ENCODE data around the gene ACER3. TPM values are rescaled to one million over a fixed set of nuclear protein-coding genes. Genes with fewer than 3 reads are reported as not detected.
"Not testable (repeated sequence)": the region's sequence is repeated elsewhere in the genome, so short reads cannot be mapped to it uniquely, and the experiment has no call there.

The ACER3 gene
- total RNA-seq, 1 donor: 15.3 TPM

GRCh38 chr11:76823481-76824028 lies 37.2 kb upstream of the ACER3 start:
- peak; percentile 89 for DNase-seq (ENCODE audit: low read depth)

GRCh38 chr11:76824083-76824939 lies 36.4 kb upstream of the ACER3 start:
- DNase-seq (ENCODE audit: low read depth): peak; percentile 53
- TF ChIP-seq CTCF (IDR thresholded peaks at IDR 0.05; ENCODE audit: insufficient read depth, low read length): no peak

More at GRCh38 chr11:76823481-76824028, 37.2 kb upstream of the ACER3 start:
- H3K4me3 ChIP-seq (ENCODE audit: low read depth, low read length): peak overlapping the region; percentile 40
- no peak for TF ChIP-seq CTCF (IDR thresholded peaks at IDR 0.05; ENCODE audit: insufficient read depth, low read length)

GRCh38 chr11:76824980-76825725 lies 35.6 kb upstream of the ACER3 start:
- no peak overlapping the region for H3K4me3 ChIP-seq (ENCODE audit: low read depth, low read length)
- peak; percentile 70 for DNase-seq (ENCODE audit: low read depth)
- TF ChIP-seq CTCF (IDR thresholded peaks at IDR 0.05; ENCODE audit: insufficient read depth, low read length): no peak

More at GRCh38 chr11:76824083-76824939, 36.4 kb upstream of the ACER3 start:
- H3K4me3 ChIP-seq (ENCODE audit: low read depth, low read length): no peak overlapping the region

- no peak for DNase-seq (ENCODE audit: low read depth)
- H3K4me3 ChIP-seq (ENCODE audit: low read depth, low read length): no peak overlapping the region
- TF ChIP-seq CTCF (IDR thresholded peaks at IDR 0.05; ENCODE audit: insufficient read depth, low read length): no peak
Observed at GRCh38 chr11:76825726-76826396, 34.9 kb upstream of the ACER3 start.

- DNase-seq (ENCODE audit: low read depth); H3K4me3 ChIP-seq (ENCODE audit: low read depth, low read length): not testable (repeated sequence)
Observed at GRCh38 chr11:76826508-76826907, 34.2 kb upstream of the ACER3 start.

GRCh38 chr11:76827005-76827404 lies 33.7 kb upstream of the ACER3 start:
- not testable (repeated sequence) for DNase-seq (ENCODE audit: low read depth); H3K4me3 ChIP-seq (ENCODE audit: low read depth, low read length)

GRCh38 chr11:76830639-76831327 lies 29.9 kb upstream of the ACER3 start:
- peak; percentile 94 for DNase-seq (ENCODE audit: low read depth)
- no peak overlapping the region for H3K4me3 ChIP-seq (ENCODE audit: low read depth, low read length)
- TF ChIP-seq CTCF (IDR thresholded peaks at IDR 0.05; ENCODE audit: insufficient read depth, low read length): no peak

Measured in fibroblast of the aortic adventitia (primary cell).